ENCODE results near the gene ATE1.

GRCh38 chr10:121771966-121772365 lies 155.9 kb downstream of the ATE1 start:
- no peak for TF ChIP-seq CTCF (IDR thresholded peaks at IDR 0.05)
- no peak for TF ChIP-seq POLR2A (IDR thresholded peaks at IDR 0.05)

All from Peyer's patch (tissue), 4 donors.